Glomerular endothelial cell (primary cell): Measurements from ENCODE around the gene ITGA8. TPM values are rescaled to one million over a fixed set of nuclear protein-coding genes. Genes with fewer than 3 reads are reported as not detected.
"Not testable (repeated sequence)": the region's sequence is repeated elsewhere in the genome, so short reads cannot be mapped to it uniquely, and the experiment has no call there.

Source experiments
- DNase-seq: peaks from one replicate; pipeline ENCODE4 v3.0.0-alpha.2; 2011; ENCODE audit warnings: low read depth, low spot score; ENCODE audit errors: extremely low read depth
- total RNA-seq: library from RNA; depleted of rRNA; stranded (reverse); fragments of >200 nt; gene quantifications from 2 replicates; pipeline ENCODE4 v1.2.3, GENCODE V29; 2015

The ITGA8 gene
- total RNA-seq, 1 donor from 2014 or later: 2.1 TPM

DNA sequence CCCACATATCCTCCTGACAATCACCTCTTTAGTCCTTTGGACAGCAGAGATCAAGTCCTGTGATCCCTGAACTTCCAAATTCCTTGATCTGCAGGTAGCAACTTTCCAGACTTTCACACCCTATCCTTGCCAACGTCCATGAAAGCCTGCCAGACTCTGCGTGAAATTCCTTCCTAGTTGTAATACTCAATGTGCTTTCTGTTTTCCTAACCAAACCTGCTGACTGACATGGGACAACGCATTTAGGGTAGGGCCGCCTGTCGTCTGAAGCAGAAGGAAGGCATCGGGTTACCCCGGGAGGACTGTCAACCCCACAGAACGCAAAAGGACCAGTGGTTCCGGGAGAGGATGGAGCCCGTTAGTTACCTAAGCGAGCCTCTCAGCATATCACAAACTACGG lies 23.9 kb downstream of the ITGA8 start:
- DNase-seq: no peak

GRCh38 chr10:15690031-15690430 lies 29.7 kb downstream of the ITGA8 start:
- no peak for DNase-seq

GRCh38 chr10:15684768-15685167 lies 35.0 kb downstream of the ITGA8 start:
- no peak for DNase-seq

- DNase-seq: no peak
These were observed 38.6 kb downstream of the ITGA8 start for GRCh38 chr10:15681076-15681475.

GRCh38 chr10:15678851-15679250 lies 40.9 kb downstream of the ITGA8 start:
- no peak for DNase-seq

DNA sequence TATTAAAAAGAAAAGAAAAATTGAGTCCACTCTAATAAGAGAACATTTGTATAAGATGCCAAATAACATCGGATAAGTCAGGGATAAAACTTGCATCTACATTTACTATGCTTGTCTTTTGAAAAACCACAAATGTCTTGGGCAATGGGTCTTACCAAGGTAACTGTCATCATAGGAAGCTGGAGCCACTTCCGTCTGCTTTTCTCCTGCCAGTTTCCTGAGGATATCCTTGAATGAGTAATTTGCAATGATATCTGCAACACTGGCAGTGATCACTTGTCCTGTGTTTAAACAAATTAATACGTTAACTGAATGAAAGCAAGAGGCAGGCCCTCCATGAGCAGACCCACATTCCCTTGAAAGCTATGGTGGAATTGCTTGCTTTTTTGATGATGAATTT lies 47.3 kb downstream of the ITGA8 start:
- peak; percentile 25 for DNase-seq

- DNase-seq: no peak
These were observed 48.8 kb downstream of the ITGA8 start for GRCh38 chr10:15670880-15671279.

DNA sequence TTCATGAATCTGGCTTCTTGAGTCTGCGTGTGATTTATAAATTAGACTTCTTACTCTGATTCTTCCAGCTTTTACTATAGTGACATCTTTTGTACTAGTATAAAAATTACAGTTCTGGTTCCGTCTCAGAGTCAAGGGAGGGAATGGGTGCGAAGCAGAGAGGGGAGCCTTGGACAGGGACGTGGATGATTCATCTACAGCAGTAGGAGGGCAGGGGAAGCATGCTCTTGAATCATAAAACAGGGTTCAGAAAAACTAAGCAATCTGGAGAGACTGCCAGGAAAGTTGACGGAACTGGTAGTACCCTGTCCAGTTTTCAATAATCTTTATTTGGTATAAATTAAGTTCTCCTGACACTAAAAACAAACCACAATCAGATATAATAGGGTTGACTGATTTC lies 58.1 kb downstream of the ITGA8 start:
- no peak for DNase-seq

GRCh38 chr10:15660990-15661389 lies 58.7 kb downstream of the ITGA8 start:
- no peak for DNase-seq

GRCh38 chr10:15658069-15658702 lies 61.5 kb downstream of the ITGA8 start:
- no peak for DNase-seq

DNA sequence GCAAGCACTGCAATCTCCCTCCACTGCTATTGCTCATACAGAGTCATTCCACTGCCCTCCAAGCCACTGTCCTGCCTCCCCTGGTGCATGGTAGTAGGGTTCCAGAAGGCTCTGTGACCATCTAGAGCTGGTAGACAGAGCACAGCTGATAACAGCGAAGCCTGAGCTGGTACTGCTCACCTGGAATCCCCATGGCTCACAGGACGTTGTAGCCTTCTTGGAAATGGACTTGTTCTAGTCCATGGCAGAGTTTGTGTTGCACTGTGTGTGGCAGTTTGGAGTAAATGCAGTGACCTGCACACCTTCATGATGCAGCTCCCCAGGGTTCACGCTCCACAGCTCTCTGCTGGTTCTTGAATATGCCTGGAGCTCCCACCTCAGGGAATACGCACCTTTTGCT lies 67.0 kb downstream of the ITGA8 start:
- DNase-seq: no peak

- DNase-seq: no peak
These were observed 67.6 kb downstream of the ITGA8 start for GRCh38 chr10:15652117-15652516.

- no peak for DNase-seq
These were observed 68.5 kb downstream of the ITGA8 start for GRCh38 chr10:15651175-15651574.

- no peak for DNase-seq
These were observed 77.6 kb downstream of the ITGA8 start for GRCh38 chr10:15642095-15642494.

DNA sequence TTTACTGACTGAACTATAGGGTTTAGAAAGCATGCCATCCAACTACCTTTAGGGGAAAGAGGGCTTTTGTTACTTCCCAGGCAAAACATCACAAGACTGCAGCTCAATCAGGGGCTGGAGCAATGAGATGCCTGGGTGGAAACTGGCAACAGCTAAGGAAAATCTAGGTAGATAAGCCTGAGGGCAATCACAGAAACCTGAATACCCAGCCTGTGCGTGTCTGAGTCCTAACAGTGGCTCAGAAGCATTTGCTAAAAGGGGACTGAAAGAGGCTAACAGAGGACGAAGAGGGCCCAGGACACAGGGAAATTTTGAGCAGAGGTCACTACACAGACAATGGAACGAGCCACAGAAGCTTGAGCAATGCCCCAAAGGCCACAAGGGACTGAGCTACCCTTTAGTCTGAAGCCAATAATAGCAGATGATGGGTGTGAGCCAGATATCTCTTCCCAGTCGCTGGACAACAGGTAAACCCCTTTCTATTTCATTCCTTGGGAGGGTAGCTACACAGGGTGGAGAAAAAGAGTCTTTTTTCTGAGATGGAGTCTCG lies 79.1 kb downstream of the ITGA8 start:
- no peak for DNase-seq

GRCh38 chr10:15636446-15636845 lies 83.3 kb downstream of the ITGA8 start:
- DNase-seq: no peak

DNA sequence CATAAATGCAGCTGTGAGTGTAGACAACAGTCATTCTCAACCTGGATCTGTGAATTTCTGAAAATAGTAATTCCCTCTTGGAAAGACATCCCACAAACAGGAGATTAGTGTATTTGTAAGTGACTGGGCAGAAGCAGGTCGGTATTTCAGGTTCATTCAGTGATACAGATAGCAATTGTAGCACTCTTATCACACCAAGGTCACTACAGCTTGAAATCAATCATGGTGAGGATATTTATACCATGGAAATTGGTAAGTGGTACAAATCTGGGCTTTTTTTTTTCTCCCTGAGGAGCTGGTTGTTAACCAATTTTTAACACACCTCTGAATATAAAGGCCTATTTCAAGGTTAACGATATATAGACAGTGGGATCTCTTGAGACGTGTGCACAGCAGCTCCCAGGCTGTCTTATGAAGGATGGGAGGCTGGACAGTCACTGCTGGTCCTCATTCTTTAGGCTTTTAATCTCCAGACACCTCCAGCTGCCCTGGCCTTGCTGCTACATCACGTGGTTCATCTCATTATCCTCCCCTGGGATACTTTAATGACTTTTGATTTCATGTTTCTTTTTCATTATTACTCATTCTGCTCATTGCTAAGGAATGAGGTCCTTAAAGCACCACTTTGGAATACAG lies 87.1 kb downstream of the ITGA8 start:
- no peak for DNase-seq

DNA sequence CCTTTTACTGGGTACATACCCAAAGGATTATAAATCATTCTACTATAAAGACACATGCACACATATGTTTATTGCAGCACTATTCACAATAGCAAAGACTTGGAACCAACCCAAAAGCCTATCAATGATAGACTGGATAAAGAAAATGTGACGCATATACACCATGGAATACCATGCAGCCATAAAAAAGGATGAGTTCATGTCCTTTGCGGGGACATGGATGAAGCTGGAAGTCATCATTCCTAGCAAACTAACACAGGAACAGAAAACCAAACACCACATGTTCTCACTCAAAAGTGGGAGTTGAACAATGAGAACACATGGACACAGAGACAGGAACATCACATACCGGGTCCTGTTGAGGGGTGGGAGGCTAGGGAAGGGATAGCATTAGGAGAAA lies 88.5 kb downstream of the ITGA8 start:
- not testable (repeated sequence) for DNase-seq

DNA sequence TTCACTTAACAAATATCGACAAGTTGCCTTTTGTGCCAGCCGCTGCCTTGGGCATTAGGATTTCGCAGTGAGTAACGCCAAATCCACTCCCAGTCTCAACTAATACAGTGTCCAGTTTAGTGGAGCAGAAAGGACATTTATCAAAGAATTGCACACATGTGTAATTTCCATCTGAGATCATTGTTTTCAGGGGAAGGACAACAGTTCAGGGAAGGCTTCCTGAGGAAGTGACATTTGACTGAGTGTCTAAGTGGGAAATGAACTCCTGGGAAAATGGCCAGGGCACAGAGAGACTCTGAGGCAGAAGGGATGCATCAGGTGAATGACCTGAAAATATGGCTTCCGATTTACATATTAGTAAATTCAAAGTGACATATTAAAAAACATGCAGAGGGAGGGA lies 89.4 kb downstream of the ITGA8 start:
- peak; percentile 84 for DNase-seq

GRCh38 chr10:15627617-15628196 lies 92.0 kb downstream of the ITGA8 start:
- no peak for DNase-seq

GRCh38 chr10:15626937-15627336 lies 92.8 kb downstream of the ITGA8 start:
- DNase-seq: no peak

DNA sequence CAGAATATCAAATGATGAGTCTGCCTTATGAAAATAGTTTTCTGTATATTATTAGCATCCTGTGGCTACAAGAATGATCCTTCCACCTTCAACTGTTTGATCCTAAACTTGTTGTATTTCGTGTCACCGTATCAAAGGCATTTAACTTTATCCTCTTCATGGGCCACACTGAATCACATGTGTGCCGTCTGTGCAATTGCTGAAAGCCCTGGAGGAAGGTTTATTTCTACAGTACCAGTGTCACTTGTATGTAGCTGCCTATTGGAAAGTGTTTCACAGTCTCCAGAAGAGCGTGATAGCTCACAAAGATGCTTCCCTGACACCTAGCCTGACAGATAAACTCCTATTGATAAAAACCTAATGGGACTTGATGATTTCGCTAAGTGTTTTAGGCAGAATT lies 94.5 kb downstream of the ITGA8 start:
- no peak for DNase-seq
